ENCODE measurements around the gene PPP6R2. TPM values are rescaled to one million over a fixed set of nuclear protein-coding genes. Genes with fewer than 3 reads are reported as not detected.
"Not testable (repeated sequence)": the region's sequence is repeated elsewhere in the genome, so short reads cannot be mapped to it uniquely, and the experiment has no call there.

PPP6R2 gene
- total RNA-seq, 1 experiment from 2014 or later: 74.7 TPM

DNA sequence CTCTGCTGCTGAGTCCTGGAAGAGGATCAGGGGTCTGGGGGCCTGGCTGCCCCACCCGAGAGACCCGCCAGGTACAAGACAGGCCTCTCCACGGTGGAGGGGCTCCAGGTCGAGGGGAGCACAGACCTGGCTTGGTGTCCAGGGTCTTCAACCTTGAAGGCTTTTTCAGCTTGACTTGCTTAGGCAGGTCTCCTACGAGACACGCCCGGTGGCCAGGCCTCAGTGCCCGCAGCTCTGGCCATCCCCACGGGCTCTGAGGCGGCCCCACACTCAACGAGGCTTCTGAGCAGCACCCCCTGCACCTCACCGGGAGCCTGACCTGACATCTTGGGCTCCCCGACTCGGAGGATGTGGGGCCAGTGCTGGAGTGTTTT is 29.1 kb upstream of the PPP6R2 start:
- in situ Hi-C loops (cut with HindIII; ENCODE audit: low pct_unique_long_range_greater_than_20kb, low sequenced_read_pairs): no loop called here
- no peak for DNase-seq (ENCODE audit: low read depth, low spot score)

DNA sequence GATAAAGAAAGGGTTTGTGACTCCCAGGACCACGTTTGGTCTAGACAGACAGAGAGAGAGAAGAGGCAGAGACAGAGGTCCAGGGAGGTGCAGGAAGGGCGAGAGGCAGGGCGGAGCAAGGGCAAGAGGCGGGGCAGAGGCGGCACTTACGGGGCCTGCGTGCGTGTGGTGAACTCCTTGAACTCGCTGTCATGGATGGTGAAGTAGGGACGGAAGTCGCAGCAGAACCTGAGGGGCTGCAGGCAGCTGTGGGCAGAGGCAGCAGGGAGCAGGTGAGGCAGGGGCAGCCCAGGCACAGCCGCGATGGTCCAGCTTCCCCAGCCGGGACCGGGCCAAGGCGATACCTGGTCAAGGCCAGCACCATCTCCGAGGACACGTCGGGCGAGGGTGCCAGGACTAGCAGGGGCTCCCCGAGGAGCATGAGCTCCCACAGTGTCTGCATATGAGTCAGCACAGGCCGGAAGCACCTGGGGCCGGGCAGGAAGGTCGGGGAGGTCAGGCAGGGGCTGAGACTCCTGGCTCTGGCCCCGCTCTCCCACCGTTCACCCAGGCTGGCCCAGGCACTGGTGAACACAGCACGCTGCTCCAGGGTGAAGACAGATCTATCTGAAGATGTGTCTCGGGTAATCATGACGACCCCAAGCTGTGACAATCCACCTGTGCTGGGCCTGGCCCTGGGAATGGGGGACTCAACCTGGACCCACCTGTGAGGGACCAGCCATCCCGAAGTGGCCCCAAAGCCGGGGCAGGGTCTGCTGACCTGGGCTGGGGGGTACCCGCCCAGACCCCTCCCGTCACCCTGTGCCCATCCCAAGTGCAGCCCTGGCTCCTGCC is 28.5 kb upstream of the PPP6R2 start:
- peak; percentile 47 for DNase-seq (ENCODE audit: low read depth, low spot score)
- in situ Hi-C loops (cut with HindIII; ENCODE audit: low pct_unique_long_range_greater_than_20kb, low sequenced_read_pairs): no loop called here

DNA sequence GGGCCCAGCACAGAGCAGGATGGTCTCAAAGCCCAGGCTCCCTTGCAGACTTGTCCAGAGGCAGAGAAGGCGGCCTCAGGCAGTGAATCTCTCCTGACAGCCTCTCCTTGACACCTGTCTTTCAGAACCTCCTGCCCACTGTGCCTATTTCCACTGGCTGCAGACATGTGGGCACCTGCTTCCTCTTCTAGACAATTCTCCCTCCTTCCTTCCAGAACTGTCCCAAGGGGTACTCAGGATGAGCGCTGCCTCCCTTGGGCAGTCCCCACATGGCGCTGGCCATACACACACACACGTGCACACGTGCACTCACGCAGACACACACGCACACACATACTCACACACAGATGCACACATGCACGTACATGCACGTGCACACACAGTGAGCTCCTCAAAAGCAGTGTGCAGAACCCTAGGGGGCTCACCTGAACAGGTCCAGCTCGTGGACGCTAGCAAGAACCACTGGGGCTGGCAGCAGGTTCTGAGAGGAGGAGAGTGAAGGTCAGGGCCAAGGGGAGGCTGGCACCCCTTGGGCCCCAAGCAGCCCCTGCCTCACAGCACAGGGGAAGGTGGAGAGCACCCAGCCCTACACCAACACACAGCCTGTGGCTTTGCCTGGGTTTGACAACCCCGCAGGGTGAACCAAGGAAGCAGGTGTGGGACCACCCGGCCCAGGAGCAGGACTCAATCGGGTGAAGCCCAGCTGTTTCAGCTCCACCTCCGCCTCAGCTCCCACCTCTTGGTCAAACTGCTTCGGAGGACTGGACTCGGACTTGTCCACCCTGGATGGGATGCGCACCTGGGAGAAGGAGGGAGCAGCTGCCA is 27.6 kb upstream of the PPP6R2 start:
- DNase-seq (ENCODE audit: low read depth, low spot score): no peak
- in situ Hi-C loops (cut with HindIII; ENCODE audit: low pct_unique_long_range_greater_than_20kb, low sequenced_read_pairs): no loop called here

DNA sequence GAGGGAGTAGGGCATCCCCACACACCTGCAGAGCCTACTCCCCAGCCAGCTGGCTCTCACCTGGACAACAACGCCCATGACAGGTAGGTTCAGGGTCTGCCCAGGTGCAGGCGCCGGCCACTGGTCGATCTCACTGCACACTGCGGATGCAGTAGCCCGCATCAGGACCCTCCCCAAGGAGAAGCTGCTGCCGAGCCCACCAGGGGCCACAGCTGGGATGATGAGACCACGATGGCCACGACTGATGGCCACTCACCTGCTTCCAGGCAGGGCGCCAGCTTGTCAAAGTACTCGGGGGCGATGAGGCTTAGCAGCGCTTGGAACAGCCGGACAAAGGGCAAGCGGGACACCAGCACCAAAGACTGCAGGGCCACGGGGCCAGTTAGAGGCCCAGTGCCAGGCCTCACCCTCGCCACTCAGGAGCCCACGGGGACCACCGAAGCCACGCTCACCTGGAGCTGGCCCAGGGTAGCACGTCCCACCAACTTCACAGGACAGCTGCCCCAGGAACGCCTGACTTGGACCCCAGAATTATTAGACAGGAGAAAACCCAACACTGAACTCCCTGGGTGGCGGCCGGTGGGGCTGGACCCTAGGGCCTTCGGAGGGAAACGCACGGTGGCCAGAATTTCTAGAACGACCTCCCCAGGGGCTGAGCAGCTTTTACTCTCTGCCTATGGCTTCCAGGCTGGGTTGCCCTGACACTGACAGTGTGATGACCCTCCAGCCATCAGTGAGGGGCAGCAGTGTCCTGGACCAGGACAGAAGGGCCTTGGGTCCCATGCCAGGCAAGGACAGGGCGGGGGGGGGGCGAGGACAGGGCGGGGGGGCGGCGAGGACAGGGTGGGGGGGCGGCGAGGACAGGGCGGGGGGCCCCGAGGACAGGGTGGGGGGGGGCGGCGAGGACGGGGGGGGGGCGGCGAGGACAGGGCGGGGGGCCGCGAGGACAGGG is 26.7 kb upstream of the PPP6R2 start:
- in situ Hi-C loops (cut with HindIII; ENCODE audit: low pct_unique_long_range_greater_than_20kb, low sequenced_read_pairs): no loop called here
- no peak for DNase-seq (ENCODE audit: low read depth, low spot score)

DNA sequence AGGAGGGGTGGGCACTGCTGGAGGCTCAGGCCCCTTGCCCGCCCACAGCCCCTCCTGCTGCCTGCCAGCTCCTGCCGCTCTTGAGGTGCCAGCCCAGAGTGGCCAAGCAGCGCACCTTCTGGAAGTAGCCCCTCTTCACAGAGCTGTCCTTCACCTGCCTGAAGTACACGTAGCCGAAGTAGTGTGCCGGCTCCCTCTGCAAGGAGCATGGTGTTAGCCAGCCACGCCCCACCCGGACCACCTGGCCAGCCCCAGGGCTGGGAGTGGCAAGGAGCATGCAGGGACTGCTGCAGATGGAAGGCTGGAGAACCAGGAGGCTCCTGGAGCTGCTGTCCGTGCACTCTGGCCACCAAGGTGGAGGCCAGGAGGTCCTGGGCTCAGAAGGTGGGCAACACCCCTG is 25.9 kb upstream of the PPP6R2 start:
- no peak for DNase-seq (ENCODE audit: low read depth, low spot score)
- in situ Hi-C loops (cut with HindIII; ENCODE audit: low pct_unique_long_range_greater_than_20kb, low sequenced_read_pairs): no loop called here

DNA sequence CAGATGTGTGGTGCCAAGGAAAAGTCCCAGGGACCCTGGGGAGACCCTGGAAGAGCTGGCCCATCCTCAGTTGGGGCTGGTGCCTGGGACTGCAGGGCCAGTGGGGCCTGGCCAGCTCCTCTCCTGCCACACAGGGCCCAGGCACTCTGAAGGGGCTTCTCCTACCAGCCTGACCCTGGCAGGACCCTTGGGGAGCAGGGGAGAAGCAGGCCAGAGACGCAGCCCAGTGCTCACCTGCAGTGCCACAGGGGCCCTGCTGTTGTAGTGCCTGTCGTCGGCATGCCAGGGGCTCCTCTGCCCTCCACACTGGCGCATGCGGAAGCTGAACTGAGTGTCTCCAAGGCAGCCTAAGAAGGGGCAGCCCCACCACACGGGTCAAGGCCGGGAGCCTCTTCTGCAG is 25.5 kb upstream of the PPP6R2 start:
- in situ Hi-C loops (cut with HindIII; ENCODE audit: low pct_unique_long_range_greater_than_20kb, low sequenced_read_pairs): no loop called here
- DNase-seq (ENCODE audit: low read depth, low spot score): no peak

DNA sequence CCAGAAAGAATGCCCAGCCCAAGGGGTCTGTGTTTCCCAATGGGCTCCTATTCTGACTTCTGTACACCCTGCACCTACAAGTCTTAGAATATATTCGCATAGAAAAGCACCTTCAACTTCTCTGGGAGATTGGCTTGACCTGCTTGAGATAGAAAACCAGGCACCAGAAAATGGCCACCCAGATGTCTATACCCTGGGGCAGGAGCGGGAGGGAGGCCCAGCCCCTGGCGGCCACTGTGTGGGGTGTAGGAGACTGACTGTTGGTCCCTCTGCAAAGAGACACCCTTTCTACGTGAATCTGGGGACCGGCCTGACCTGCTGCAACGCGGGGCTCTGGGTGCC is 24.8 kb upstream of the PPP6R2 start:
- in situ Hi-C loops (cut with HindIII; ENCODE audit: low pct_unique_long_range_greater_than_20kb, low sequenced_read_pairs): no loop called here
- DNase-seq (ENCODE audit: low read depth, low spot score): no peak

DNA sequence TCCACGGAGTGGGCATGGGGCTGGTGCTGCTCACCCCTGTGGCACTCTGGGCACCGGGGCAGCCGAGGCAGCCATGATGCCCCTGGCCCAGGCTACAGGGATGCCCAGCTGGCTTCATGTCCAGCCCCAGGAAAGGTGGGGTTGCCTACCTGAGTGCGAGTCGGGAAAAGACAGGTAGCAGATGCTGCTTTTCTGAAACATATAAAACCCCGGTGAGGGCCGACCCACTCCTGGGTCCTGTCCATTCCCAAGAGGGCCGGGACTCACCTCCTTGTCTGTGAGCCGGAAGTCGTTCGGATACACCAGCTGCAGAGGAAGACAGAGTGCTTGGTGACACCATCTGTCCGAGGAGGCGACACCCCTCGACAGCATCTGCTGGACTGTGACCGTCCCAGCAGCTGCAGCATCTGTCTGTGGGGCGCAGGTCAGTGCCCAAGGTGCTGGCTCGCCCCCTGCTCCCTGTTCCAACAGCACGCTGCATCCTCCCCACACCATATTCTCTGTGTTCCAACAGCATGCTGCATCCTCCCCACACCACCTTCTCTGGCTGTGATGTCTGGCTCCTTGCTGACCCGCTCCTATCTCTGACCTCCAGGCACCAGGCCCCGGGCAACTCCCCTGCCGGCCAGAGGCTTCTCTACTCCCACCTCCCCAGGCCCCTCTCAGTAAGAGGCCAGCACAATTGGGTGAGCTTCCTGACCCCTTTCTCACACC is 24.3 kb upstream of the PPP6R2 start:
- in situ Hi-C loops (cut with HindIII; ENCODE audit: low pct_unique_long_range_greater_than_20kb, low sequenced_read_pairs): no loop called here

DNA sequence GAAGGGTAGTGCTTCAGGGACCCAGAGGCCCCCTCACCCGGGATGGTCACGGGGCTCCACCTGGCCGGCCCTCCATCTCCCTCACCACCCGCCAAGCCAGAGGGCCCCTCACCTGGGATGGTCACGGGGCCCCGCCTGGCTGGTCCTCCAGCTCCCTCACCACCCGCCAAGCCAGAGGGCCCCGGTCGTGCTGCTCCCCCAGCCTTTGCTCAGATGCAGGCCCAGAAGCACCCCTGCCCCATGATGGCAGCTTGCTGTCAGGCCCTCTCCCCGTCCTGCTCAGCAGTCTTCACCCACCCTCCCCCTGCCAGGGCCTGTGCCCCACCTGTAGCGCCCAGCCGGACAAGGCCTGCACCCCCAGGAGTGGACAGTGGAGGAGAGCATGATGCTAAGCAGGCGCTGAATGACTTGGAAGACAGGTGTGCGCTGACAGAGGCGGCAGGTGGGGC is 23.6 kb upstream of the PPP6R2 start:
- no peak for DNase-seq (ENCODE audit: low read depth, low spot score)
- in situ Hi-C loops (cut with HindIII; ENCODE audit: low pct_unique_long_range_greater_than_20kb, low sequenced_read_pairs): no loop called here

More for the DNA sequence above, 24.3 kb upstream of the PPP6R2 start:
- DNase-seq (ENCODE audit: low read depth, low spot score): no peak

DNA sequence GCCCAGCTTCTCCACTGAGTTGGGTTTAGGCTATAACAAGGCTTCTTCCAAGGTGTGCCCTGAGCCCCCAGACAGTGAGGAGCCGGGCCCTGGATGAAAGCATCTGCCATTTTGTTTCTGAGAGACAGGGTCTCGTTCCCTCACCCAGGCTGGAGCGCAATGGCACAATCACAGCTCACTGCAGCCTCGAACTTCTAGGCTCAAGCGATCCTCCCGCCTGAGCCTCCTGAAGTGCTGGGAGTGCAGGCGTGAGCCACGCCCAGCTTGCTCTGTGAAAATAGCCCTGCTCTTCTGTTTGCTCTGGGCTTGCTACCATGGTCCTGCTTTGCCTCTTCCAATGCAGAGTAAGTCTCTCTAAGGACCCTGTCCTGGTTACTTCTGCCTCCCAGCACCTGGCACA is 23.0 kb upstream of the PPP6R2 start:
- in situ Hi-C loops (cut with HindIII; ENCODE audit: low pct_unique_long_range_greater_than_20kb, low sequenced_read_pairs): no loop called here

DNA sequence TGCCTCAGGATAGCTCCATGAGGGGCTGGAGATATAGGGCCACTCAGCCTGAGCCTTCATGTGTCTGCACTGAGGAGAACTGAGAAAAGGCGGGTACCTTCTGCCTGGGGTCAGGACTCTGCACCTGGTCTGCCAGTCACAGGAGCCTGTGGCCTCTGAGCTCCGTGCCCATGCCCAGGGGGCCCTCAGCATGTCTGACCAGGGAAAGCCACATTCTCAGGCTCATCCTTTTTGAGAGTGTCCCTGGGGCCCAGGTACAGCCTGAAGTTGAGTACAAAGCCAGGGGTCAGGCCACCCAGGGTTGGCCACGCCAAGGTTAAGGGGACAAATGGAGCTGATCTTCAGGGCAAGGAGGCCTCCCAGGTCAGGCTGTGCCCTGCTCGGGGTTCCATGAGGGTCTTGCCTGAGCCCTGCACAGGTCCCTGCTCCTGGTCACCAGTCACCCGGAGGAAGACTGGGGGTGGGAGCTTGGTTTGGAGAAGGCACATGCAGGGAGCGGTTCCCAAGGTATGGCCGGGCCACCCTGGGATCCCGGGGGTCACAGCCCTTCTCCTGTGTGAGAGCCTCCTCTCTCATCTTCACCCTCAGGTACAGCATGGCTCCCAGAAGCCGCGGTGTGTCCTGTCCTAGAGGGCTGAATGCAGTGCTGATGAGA is 22.3 kb upstream of the PPP6R2 start:
- in situ Hi-C loops (cut with HindIII; ENCODE audit: low pct_unique_long_range_greater_than_20kb, low sequenced_read_pairs): no loop called here
- DNase-seq (ENCODE audit: low read depth, low spot score): no peak

More for the DNA sequence above, 23.0 kb upstream of the PPP6R2 start:
- DNase-seq (ENCODE audit: low read depth, low spot score): no peak

DNA sequence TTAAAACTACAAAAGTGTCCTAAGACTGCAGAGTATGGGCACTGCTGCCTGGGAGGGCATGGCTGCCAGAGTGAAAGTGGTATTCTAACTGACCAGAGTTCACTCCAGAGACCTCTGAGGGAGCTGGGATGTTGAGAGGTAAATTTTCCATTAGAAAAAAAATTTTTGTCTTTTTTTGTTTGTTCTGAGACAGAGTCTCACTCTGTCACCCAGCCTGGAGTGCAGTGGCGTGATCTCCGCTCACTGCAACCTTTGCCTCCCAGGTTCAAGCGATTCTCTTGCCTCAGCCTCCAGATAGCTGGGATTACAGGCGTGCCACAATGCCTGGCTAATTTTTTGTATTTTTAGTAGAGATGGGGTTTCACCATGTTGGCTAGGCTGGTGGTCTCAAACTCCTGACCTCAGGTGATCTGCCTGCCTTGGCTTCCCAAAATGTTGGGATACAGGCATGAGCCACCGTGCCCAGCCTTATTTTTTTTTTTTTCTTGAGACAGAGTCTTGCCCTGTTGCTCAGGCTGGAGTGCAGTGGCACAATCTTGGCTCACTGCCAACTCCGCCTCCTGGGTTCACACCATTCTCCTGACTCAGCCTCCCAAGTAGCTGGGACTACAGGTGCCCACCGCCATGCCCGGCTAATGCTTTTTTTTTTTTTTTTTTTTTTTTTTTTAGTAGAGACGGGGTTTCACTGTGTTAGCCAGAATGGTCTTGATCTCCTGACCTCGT is 20.6 kb upstream of the PPP6R2 start:
- DNase-seq (ENCODE audit: low read depth, low spot score); in situ Hi-C loops (cut with HindIII; ENCODE audit: low pct_unique_long_range_greater_than_20kb, low sequenced_read_pairs): not testable (repeated sequence)

DNA sequence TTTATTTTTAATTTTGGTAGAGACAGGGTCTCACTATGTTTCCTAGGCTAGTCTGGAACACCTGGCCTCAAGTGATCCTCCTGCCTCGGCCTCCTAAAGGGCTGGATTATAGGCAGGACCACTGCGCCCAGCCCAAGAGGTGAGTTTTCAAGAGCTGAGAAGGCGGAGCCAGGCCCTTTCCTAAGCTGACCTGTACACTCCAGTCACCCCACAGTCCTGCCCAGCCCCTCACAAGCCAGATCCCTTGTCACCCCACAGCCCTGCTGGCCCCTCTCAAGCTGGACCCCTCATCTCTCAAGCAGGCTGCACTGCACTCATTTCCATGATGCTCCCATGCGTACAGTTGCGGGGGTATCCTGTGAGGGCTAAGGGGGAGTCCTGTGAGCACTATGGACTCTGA is 19.2 kb upstream of the PPP6R2 start:
- in situ Hi-C loops (cut with HindIII; ENCODE audit: low pct_unique_long_range_greater_than_20kb, low sequenced_read_pairs): no loop called here

DNA sequence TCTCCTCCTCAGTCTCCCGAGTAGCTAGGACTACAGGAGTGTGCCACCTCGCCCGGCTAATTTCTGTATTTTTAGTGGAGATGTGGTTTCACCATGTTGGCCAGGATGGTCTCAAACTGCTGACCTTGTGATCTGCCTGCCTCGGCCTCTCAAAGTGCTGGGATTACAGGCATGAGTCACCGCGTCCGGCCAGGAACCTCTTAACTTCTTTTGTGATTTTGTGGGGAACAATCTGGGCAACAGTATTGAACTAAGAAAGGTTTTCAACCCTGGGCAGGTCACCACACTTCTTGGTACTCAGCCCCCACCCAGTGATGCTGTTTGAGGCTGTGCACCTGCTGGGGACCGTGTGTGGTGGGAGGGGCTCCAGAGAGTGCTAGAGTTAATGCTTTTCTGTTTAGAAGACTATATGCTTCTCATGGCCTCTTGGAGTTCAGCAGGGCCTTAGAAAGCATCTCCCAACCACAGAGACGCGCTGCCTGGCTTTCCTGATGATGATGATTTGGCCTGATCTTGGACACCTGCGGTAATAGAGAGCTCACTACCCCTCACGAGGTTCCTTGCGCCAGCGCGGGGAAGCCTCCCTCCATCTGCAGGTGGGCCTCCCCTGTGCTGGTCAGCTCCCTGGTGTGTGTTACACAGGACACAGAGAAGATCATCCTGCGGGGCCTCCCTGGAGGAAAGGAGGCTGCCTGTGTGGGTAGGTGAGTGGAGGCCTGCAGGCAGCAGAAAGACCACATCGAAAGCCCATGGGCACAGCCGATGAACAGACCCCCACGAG is 17.5 kb upstream of the PPP6R2 start:
- no peak for DNase-seq (ENCODE audit: low read depth, low spot score)
- in situ Hi-C loops (cut with HindIII; ENCODE audit: low pct_unique_long_range_greater_than_20kb, low sequenced_read_pairs): no loop called here

More for the DNA sequence above, 19.2 kb upstream of the PPP6R2 start:
- DNase-seq (ENCODE audit: low read depth, low spot score): no peak

DNA sequence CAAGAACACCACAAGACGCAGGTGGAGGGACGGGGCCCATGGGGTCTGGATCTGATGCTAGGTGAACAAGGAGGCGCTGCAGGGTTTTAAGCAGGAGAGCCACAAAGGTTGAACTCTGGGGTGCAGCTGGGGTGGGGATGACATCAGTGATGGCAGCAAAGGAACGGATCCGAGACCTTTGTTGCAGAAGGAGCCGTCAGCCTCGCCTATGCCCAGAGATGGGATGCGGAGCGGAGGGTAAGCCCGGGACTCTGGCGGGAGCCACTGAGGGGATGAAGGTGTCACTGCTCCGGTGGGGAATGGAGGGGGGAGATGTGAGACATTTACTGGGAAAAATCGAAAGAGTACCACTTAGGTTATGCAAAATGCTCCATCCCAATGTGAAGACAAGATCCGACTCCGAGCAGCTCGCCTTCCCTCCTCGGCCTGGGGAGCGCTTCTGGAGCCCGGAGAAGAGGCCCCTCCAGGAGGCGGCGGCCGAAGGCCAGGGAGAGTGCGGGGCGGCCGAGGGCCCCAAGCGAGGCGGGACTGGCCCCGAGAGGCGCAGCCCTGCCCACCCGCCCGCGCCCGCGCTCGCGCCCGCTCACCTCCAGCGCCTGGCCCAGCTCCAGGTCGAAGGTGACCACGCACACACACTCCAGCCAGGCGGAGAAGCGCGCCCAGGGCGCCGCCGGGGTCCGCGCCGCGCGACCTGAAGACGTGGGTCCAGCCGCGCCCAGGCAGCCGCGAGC is 16.7 kb upstream of the PPP6R2 start:
- DNase-seq (ENCODE audit: low read depth, low spot score): no peak
- in situ Hi-C loops (cut with HindIII; ENCODE audit: low pct_unique_long_range_greater_than_20kb, low sequenced_read_pairs): no loop called here

All from SK-MEL-5 (cell line).